Epithelial cell of proximal tubule (primary cell): ENCODE results near the gene INTS6L. TPM values are rescaled to one million over a fixed set of nuclear protein-coding genes. Genes with fewer than 3 reads are reported as not detected.

Experiments used
- DNase-seq: peaks from one replicate; pipeline ENCODE4 v3.0.0-alpha.2; 2011; ENCODE audit warnings: low read depth
- H3K4me3 ChIP-seq: 2 replicates; pipeline ENCODE4 v1.5.1; 2011; ENCODE audit warnings: low read depth, mild to moderate bottlenecking, low read length
- total RNA-seq: library from RNA; depleted of rRNA; stranded (reverse); fragments of >200 nt; gene quantifications from 2 replicates; pipeline ENCODE4 v1.2.3, GENCODE V29; 2015
- TF ChIP-seq, protein P1 (sequence below): conservative IDR thresholded peaks from 2 replicates; pipeline ENCODE4 v1.5.1; 2012; ENCODE audit warnings: low read depth, mild to moderate bottlenecking, low read length

Gene INTS6L
- 2.0 and 3.4 TPM in 2 replicates for total RNA-seq

DNA sequence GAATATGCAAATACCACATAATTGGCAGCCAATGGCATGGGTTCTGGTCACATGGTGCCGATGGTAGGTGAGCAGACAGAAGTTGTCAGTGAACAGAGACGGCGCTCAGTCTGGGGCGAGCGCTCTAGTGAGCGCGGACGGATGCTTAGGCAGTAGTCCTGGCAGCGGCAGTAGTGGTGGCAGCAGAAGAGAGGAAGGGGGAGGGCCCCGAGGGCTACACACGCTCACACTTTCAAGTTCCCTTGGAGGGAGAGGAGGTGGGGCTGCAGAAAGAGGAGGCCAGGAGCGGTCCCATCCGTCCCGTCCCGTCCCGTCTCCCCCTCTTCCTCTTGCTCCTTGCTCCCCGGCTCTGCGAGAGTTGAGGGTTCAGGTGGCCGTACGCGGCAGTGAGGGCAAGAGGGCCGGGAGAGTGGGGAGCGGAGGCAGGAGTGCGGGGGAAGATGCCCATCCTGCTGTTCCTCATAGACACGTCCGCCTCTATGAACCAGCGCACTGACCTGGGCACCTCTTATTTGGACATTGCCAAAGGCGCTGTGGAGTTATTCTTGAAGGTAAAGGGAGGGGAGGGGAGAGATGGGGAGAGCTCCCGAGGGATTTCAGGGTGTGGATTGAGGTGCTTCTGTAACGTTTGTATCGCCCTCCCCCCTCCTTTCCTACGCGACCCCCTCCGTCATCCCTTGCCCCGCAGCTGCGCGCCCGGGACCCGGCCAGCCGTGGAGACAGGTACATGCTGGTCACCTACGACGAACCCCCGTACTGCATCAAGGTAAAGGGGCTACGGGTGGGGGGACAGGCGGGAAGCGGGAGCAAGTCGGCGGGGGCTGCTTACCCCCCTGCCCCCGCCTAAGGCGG is at the start of gene INTS6L:
TSS of gene INTS6L (plus strand) at position 108 of the 852 bp plus-strand sequence. CDS start at position 441, 333 bp downstream.
- H3K4me3 ChIP-seq: peak within 1 kb of the TSS; percentile 71
- peak; percentile 76 for DNase-seq
- TF ChIP-seq, protein P1, sequence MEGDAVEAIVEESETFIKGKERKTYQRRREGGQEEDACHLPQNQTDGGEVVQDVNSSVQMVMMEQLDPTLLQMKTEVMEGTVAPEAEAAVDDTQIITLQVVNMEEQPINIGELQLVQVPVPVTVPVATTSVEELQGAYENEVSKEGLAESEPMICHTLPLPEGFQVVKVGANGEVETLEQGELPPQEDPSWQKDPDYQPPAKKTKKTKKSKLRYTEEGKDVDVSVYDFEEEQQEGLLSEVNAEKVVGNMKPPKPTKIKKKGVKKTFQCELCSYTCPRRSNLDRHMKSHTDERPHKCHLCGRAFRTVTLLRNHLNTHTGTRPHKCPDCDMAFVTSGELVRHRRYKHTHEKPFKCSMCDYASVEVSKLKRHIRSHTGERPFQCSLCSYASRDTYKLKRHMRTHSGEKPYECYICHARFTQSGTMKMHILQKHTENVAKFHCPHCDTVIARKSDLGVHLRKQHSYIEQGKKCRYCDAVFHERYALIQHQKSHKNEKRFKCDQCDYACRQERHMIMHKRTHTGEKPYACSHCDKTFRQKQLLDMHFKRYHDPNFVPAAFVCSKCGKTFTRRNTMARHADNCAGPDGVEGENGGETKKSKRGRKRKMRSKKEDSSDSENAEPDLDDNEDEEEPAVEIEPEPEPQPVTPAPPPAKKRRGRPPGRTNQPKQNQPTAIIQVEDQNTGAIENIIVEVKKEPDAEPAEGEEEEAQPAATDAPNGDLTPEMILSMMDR: no peak

DNA sequence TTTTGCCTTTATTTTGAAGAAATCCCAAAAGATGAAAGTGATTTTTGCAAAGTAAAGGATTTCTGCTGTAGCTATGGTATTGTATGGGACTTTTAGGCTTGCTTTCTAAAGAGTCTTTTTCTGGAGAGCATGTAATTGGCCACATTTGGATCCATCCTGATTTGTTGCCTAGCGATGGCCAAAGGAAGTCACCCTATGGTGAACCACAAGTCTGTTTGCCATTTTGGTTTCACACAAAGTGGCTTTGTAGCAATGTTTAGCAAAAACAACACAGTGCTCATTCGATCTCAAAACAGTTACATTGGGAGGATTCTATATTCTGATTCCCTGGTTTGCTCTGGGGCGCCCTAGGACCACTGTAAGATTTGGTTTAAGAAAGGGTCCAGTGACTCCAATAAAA is 44.1 kb upstream of the INTS6L start:
- H3K4me3 ChIP-seq: no peak overlapping the region
- no peak for DNase-seq
- TF ChIP-seq, protein P1: no peak

DNA sequence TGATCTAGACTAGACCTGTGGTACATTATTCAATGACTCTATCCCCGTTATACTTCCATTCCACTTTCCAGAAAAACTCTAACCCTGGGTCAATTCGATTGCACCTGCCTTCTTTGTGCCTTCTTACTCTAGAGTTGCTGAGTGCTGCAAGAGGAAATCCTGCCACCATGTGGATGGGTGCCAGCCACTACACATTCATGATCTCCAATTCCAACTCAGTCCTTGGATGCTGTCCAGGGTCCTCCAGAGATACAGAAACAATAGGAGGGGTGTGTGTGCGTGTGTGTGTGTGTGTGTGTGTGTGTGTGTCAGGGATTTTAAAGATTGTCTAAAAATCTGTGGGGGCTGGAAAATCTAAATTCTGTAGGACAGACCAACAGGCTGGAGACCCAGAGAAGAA is 42.9 kb upstream of the INTS6L start:
- DNase-seq: peak; percentile 18
- TF ChIP-seq, protein P1: peak; percentile 68
- H3K4me3 ChIP-seq: no peak overlapping the region

DNA sequence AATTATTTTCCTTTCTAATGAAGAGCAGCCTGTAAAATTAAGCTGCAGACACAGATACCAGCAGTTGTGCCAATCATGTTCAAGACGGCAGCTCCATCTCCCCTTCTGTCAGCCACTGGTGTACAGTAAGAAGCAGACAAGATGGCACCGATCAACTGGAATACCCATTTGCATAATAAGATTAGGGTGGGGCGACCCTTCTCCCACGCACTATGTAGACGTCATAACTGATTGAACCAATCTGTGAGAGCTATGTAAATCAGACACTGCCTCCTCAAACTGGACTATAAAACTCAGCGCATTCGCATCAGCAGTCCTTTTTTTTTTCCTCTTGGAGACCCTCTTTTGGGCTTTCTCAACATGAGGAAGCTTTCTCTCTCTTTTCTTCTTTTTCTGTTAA is 40.4 kb upstream of the INTS6L start:
- DNase-seq: no peak
- H3K4me3 ChIP-seq: no peak overlapping the region
- TF ChIP-seq, protein P1: no peak

DNA sequence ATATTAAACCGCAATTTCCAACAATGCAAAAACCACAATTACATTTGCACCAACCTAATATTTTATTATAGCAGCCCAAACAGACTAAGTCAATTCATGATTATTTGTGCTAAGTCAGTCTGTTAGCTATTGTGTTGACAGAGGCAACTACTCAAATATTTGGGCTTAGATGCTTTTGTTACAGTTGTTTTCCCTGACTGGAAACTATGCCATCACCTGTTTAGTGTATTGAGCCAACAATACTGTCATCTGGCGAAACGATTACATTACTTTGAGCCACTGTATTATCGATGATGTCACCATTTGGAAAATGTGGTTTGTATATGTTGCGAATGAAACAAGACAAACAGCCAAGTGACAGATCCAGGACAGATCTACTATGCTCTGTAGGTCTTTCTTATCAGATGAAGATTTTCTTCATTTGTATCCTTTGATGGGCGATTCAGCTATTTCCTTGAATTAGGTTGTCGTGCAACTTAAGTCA is 38.7 kb upstream of the INTS6L start:
- no peak overlapping the region for H3K4me3 ChIP-seq
- no peak for DNase-seq

DNA sequence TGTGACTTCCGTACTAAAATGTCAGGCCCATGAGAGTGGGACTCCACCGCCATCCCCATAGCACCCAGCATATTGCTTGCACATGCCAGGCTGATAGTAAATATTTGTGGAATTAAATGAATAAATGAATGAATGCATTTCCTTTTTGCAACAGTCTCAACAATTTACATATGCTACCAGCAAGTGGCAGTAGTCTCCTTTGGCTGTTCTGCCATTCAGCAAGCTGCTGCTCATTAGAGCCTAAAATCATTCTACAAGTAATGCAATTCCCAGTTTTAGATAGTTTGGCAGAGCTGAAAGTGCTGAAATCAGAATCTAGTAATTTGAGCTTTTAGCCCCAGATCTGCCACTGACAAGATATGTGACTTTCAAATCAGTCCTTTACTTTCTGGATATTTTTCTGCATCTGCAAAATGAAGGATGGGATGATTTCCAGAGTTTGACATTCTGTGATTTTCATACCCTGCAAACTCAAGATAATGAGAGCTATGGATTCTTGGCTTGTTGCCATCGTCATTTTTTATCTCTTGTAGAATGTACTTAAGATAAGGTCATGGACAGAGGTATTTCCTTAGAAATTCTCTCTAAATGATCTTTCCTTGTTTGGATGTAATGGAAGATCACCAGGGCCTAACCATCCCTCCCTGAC is 35.7 kb upstream of the INTS6L start:
- TF ChIP-seq, protein P1: peak; percentile 64
- H3K4me3 ChIP-seq: no peak overlapping the region
- peak; percentile 1 for DNase-seq

More for the DNA sequence above, 38.7 kb upstream of the INTS6L start:
- TF ChIP-seq, protein P1: no peak
